Testis (tissue), 2 donors: ENCODE data around the gene XXYLT1.

Experiments used
- POLR2A ChIP-seq: fragments of 450-650 bp; IDR thresholded peaks from one replicate; pipeline ENCODE4 v1.6.1; 2017; ENCODE audit warnings: antibody characterized with exemption, mild to moderate bottlenecking, moderate library complexity
- TF ChIP-seq, protein P1 (sequence below), 3 experiments: fragments of 450-650 bp in 2 of 3; fragments of 200-600 bp in 1 of 3; sonication (generic) in 1 of 3; IDR thresholded peaks; one replicate each; pipeline ENCODE4 v1.5.1; 2016 to 2019; ENCODE audit warnings: antibody characterized with exemption in 3 of 3, mild to moderate bottlenecking in 2 of 3, moderate library complexity in 1 of 3

DNA sequence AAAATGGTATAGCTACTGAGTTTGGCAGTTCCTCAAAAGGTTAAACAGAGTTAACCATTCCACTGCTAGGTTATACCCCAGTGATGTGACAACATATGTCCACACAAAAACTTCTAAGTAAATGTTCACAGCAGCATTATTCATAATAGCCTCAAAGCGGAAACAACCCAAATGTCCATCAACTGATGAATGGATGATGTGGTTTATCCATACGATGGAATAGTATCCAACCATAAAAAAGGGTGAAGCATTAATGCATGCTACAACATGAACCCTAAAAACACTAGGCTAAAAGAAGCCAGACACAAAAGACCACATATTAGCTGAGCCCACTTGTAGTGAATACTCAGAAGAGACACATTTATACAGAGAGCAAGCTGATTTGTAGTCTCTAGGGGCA is 9.0 kb downstream of the XXYLT1 start:
- TF ChIP-seq, protein P1, sequence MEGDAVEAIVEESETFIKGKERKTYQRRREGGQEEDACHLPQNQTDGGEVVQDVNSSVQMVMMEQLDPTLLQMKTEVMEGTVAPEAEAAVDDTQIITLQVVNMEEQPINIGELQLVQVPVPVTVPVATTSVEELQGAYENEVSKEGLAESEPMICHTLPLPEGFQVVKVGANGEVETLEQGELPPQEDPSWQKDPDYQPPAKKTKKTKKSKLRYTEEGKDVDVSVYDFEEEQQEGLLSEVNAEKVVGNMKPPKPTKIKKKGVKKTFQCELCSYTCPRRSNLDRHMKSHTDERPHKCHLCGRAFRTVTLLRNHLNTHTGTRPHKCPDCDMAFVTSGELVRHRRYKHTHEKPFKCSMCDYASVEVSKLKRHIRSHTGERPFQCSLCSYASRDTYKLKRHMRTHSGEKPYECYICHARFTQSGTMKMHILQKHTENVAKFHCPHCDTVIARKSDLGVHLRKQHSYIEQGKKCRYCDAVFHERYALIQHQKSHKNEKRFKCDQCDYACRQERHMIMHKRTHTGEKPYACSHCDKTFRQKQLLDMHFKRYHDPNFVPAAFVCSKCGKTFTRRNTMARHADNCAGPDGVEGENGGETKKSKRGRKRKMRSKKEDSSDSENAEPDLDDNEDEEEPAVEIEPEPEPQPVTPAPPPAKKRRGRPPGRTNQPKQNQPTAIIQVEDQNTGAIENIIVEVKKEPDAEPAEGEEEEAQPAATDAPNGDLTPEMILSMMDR (IDR thresholded peaks at IDR 0.05) = no peak
- no peak for TF ChIP-seq POLR2A
